ENCODE measurements around the gene LSM7. TPM values are rescaled to one million over a fixed set of nuclear protein-coding genes. Genes with fewer than 3 reads are reported as not detected.
"Not testable (repeated sequence)": the region's sequence is repeated elsewhere in the genome, so short reads cannot be mapped to it uniquely, and the experiment has no call there.

Gene LSM7
- total RNA-seq, 1 experiment from 2014 or later, result 282 TPM

DNA sequence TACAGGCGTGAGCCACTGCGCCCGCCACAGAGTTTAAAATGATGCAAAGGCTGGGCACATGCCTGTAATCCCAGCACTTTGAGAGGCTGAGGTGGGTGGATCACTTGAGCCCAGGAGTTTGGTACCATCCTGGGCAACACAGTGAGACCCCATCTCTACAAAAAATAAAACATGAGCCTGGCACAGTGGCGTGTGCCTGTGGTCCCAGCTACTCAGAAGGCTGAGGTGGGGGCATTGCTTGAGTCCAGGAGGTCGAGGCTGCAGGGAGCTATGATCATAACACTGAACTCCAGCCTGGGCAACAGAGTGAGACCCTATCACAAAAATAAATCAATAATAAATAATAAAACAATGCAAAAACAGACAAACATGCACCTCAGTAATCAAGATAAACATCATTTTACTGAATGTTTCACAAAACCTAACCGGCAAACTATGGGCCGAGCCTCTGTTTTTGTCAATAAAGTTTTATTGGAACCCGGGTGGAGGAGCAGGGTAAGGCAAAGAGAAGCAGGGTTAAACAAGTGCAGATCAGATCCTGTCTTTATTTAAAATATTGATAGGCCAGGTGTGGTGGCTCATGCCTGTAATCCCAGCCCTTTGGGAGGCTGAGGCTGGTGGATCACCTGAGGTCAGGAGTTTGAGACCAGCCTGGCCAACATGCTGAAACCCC lies 44.4 kb downstream of the LSM7 start:
- Histone ChIP-seq H3K4me1 (ENCODE audit: insufficient read depth, low read length) (no peaks in the 10 kb centered on the region), H3K27ac (ENCODE audit: low read length) (no peak overlapping the region), H3K4me3 (ENCODE audit: low read length) (no peak overlapping the region), H3K9me3 (ENCODE audit: low read length) (no peaks in the 10 kb centered on the region), H3K36me3 (ENCODE audit: low read depth, low read length) (no peaks in the 10 kb centered on the region), H3K79me2 (ENCODE audit: low read length) (no peaks in the 10 kb centered on the region), H3K27me3 (ENCODE audit: low read length) (no peaks in the 10 kb centered on the region), H3K9ac (ENCODE audit: low read length) (no peak overlapping the region), H2AFZ (ENCODE audit: low read length) (no peak overlapping the region), H3F3A (ENCODE audit: low read length, unreplicated experiment) (no peaks in the 10 kb centered on the region), H4K20me1 (ENCODE audit: low read length) (no peaks in the 10 kb centered on the region), H3K4me2 (ENCODE audit: low read length) (no peak overlapping the region), H3K9me2 (replicated peaks; ENCODE audit: low read length) (no peaks in the 10 kb centered on the region)
- no peak for DNase-seq
- no TSS peak for BruUV-seq (replicated peaks)
- intact Hi-C loops (cut with micrococcal nuclease), result no loop called here
- TF ChIP-seq EZH2phosphoT487 (IDR thresholded peaks at IDR 0.05; ENCODE audit: borderline replicate concordance, low read length) (no peak), EZH2 (IDR thresholded peaks at IDR 0.05; ENCODE audit: low read length, unreplicated experiment) (no peak)
- TF ChIP-seq, protein P1, sequence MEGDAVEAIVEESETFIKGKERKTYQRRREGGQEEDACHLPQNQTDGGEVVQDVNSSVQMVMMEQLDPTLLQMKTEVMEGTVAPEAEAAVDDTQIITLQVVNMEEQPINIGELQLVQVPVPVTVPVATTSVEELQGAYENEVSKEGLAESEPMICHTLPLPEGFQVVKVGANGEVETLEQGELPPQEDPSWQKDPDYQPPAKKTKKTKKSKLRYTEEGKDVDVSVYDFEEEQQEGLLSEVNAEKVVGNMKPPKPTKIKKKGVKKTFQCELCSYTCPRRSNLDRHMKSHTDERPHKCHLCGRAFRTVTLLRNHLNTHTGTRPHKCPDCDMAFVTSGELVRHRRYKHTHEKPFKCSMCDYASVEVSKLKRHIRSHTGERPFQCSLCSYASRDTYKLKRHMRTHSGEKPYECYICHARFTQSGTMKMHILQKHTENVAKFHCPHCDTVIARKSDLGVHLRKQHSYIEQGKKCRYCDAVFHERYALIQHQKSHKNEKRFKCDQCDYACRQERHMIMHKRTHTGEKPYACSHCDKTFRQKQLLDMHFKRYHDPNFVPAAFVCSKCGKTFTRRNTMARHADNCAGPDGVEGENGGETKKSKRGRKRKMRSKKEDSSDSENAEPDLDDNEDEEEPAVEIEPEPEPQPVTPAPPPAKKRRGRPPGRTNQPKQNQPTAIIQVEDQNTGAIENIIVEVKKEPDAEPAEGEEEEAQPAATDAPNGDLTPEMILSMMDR (conservative IDR thresholded peaks at IDR 0.05; ENCODE audit: low read depth, low read length), result no peak
- ATAC-seq, result no peak
- POLR2A ChIA-PET (ENCODE audit: unreplicated experiment), result no interaction called here
- CTCF ChIA-PET, result no interaction called here

DNA sequence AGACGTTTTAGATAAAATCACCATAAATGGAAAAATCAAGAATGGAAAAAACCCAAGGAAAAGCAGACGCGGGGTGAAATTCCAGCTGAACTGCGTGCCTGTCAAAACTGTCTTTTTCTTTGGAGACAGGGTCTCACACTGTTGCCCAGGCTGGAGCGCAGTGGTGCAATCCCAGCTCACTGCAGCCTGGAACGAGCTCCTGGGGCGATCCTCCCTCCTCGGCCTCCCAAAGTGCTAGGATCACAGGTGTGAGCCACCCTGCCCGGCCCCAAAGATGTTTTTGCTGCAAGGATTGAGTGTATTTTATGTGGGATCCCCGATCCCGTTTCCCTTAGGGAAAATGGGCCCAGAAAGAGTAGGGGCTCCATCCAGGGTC lies 45.5 kb downstream of the LSM7 start:
- ATAC-seq (no peak), DNase-seq (no peak)
- H3K36me3 ChIP-seq (ENCODE audit: low read depth, low read length), result no peaks in the 10 kb centered on the region
- no peaks in the 10 kb centered on the region for H3K79me2 ChIP-seq (ENCODE audit: low read length)
- no peak overlapping the region for H3K9ac ChIP-seq (ENCODE audit: low read length)
- H3K4me2 ChIP-seq (ENCODE audit: low read length), result no peak overlapping the region
- no peaks in the 10 kb centered on the region for H3K4me1 ChIP-seq (ENCODE audit: insufficient read depth, low read length)
- no peaks in the 10 kb centered on the region for H4K20me1 ChIP-seq (ENCODE audit: low read length)
- no peaks in the 10 kb centered on the region for H3K9me2 ChIP-seq (replicated peaks; ENCODE audit: low read length)
- no peaks in the 10 kb centered on the region for H3K9me3 ChIP-seq (ENCODE audit: low read length)
- TF ChIP-seq EZH2phosphoT487 (IDR thresholded peaks at IDR 0.05; ENCODE audit: borderline replicate concordance, low read length), result no peak
- TF ChIP-seq, protein P1 (conservative IDR thresholded peaks at IDR 0.05; ENCODE audit: low read depth, low read length), result no peak
- TF ChIP-seq EZH2 (IDR thresholded peaks at IDR 0.05; ENCODE audit: low read length, unreplicated experiment), result no peak
- ChIA-PET CTCF (no interaction called here), POLR2A (ENCODE audit: unreplicated experiment) (no interaction called here)
- H2AFZ ChIP-seq (ENCODE audit: low read length), result no peak overlapping the region
- BruUV-seq (replicated peaks), result no TSS peak
- H3F3A ChIP-seq (ENCODE audit: low read length, unreplicated experiment), result no peaks in the 10 kb centered on the region
- no peak overlapping the region for H3K27ac ChIP-seq (ENCODE audit: low read length)
- H3K4me3 ChIP-seq (ENCODE audit: low read length), result no peak overlapping the region
- no peaks in the 10 kb centered on the region for H3K27me3 ChIP-seq (ENCODE audit: low read length)
- intact Hi-C loops (cut with micrococcal nuclease), result no loop called here

DNA sequence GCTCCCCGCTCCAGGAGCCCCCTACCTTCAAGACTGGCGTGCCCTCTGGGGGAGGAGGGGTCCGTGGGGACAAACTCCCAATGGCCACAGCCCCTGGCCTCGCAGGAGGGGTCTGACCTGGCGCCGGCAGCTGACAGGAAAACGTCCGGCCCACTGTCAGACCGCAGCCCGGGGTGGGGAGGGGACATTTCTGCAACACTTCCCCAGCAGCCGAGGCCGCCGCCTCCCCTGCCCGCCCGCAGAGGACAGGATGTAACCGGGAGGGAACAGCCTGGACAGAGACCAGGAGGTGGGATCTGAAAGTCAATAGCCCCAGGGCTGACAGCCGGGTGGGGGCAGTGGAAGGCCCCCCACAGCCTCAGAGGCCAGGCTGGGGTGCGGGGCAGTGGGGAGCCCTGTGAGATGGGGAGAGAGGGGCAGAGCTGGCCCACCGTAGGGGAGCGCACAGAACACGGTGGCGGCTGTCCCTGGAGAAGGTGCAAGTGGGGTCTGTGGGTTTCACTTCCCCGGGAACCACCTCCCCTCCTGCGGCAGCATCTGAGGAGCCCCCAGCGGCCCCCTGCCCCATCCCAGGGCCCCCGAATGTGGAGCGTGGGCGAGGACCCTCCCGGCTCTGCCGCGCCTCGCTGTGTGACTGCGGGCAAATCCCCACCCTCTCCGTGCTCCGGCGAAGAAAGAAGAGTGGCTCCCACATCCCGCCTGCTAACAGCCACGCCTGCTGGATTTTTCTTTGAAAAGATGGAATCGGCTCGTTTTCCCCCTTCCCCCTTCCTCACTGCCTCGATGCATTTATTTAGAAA lies 46.1 kb downstream of the LSM7 start, which contains the start of gene PEAK3:
Gene PEAK3, minus strand, starts transcription at position 114 of the 800 bp plus-strand sequence. CDS start 1,244 bp downstream, outside the sequence.
- Histone ChIP-seq H4K20me1 (ENCODE audit: low read length) (no peaks in the 10 kb centered on the region), H3K27me3 (ENCODE audit: low read length) (no peaks in the 10 kb centered on the region), H3K4me3 (ENCODE audit: low read length) (no peak within 1 kb of the TSS), H3F3A (ENCODE audit: low read length, unreplicated experiment) (no peaks in the 10 kb centered on the region), H3K9me3 (ENCODE audit: low read length) (no peaks in the 10 kb centered on the region), H2AFZ (ENCODE audit: low read length) (no peak within 1 kb of the TSS), H3K27ac (ENCODE audit: low read length) (no peak within 1 kb of the TSS), H3K4me1 (ENCODE audit: insufficient read depth, low read length) (no peaks in the 10 kb centered on the region), H3K9me2 (replicated peaks; ENCODE audit: low read length) (no peaks in the 10 kb centered on the region), H3K36me3 (ENCODE audit: low read depth, low read length) (no peaks in the 10 kb centered on the region), H3K9ac (ENCODE audit: low read length) (no peak within 1 kb of the TSS), H3K79me2 (ENCODE audit: low read length) (no peaks in the 10 kb centered on the region), H3K4me2 (ENCODE audit: low read length) (no peak within 1 kb of the TSS)
- ATAC-seq (no peak), DNase-seq (no peak)
- TF ChIP-seq EZH2phosphoT487 (IDR thresholded peaks at IDR 0.05; ENCODE audit: borderline replicate concordance, low read length) (no peak), EZH2 (IDR thresholded peaks at IDR 0.05; ENCODE audit: low read length, unreplicated experiment) (no peak)
- TF ChIP-seq, protein P1 (conservative IDR thresholded peaks at IDR 0.05; ENCODE audit: low read depth, low read length), result no peak
- ChIA-PET POLR2A (ENCODE audit: unreplicated experiment) (no interaction called here), CTCF (no interaction called here)
- BruUV-seq (replicated peaks), result no TSS peak
- intact Hi-C loops (cut with micrococcal nuclease), result no loop called here

DNA sequence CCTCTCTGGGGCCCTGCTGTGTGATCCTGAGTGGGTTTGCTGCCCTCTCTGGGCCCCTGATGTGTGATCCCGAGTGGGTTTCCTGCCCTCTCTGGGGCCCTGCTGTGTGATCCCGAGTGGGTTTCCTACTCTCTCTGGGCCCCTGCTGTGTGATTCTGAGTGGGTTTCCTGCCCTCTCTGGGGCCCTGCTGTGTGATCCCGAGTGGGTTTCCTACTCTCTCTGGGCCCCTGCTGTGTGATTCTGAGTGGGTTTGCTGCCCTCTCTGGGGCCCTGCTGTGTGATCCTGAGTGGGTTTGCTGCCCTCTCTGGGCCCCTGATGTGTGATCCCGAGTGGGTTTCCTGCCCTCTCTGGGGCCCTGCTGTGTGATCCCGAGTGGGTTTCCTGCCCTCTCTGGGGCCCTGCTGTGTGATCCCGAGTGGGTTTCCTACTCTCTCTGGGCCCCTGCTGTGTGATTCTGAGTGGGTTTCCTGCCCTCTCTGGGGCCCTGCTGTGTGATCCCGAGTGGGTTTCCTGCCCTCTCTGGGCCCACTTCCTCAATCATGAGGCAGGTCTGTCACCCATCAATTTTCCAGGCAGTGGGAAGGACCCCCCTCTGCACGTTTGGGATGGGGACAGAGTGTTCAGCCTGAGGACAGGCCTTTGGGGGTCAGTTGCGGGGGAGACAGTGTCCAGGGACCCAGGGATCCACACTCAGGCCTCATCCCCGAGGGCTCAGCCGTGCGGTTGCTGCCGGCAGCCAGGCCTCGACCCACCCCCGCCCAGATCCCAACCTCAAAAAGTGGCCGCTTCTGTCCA lies 46.9 kb downstream of the LSM7 start:
- BruUV-seq (replicated peaks); H4K20me1 ChIP-seq (ENCODE audit: low read length); intact Hi-C loops (cut with micrococcal nuclease); ATAC-seq; H3K4me1 ChIP-seq (ENCODE audit: insufficient read depth, low read length); H3K9me2 ChIP-seq (replicated peaks; ENCODE audit: low read length); H3K9me3 ChIP-seq (ENCODE audit: low read length); H3F3A ChIP-seq (ENCODE audit: low read length, unreplicated experiment); H3K79me2 ChIP-seq (ENCODE audit: low read length); H2AFZ ChIP-seq (ENCODE audit: low read length); H3K4me3 ChIP-seq (ENCODE audit: low read length); POLR2A ChIA-PET (ENCODE audit: unreplicated experiment); H3K36me3 ChIP-seq (ENCODE audit: low read depth, low read length); CTCF ChIA-PET; H3K27me3 ChIP-seq (ENCODE audit: low read length); H3K4me2 ChIP-seq (ENCODE audit: low read length); DNase-seq; H3K27ac ChIP-seq (ENCODE audit: low read length); H3K9ac ChIP-seq (ENCODE audit: low read length): not testable (repeated sequence)

All from PC-3 (cell line).